ENCODE measurements around the gene PSMB7.

PSMB7 gene

DNA sequence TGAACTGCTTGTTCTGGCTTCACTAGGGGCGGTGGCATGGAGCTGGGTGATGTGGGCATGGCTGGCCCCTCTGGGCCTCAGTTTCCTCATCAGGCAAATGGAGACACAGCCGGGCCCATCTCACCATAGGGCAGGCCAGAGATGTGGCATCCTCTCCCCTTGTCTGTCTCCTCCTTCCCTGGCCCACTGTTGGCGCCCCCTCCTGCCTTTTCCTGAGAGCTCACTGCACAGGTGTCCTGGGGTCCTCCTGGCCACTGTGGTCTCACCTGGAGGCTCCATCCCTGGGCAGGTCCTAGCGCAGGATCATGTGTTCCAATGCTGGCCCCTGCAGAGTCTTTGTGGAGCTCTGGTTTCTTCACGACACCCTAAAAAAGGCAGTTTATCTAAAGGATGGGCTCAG is 104.0 kb downstream of the PSMB7 start:
- Histone ChIP-seq H3K4me1 (ENCODE audit: control insufficient read depth, insufficient read depth, low read length) (peaks cover 2% of the 10 kb centered on the region; the same call in 1 of the 2 replicates), H3K36me3 (ENCODE audit: control insufficient read depth, insufficient read depth, low read length) (no peaks in the 10 kb centered on the region), H3K9me3 (ENCODE audit: control insufficient read depth, insufficient read depth, low read length) (no peaks in the 10 kb centered on the region), H3K27me3 (ENCODE audit: control insufficient read depth, insufficient read depth, low read length) (no peaks in the 10 kb centered on the region), H3K27ac (ENCODE audit: low read length) (no peak overlapping the region), H3K4me3 (ENCODE audit: low read length) (no peak overlapping the region)
- DNase-seq (ENCODE audit: low read depth, low spot score) = no peak
- WGBS (ENCODE audit: insufficient coverage, insufficient read length) = no CpG with 5 or more reads among the region's 5 CpGs

DNA sequence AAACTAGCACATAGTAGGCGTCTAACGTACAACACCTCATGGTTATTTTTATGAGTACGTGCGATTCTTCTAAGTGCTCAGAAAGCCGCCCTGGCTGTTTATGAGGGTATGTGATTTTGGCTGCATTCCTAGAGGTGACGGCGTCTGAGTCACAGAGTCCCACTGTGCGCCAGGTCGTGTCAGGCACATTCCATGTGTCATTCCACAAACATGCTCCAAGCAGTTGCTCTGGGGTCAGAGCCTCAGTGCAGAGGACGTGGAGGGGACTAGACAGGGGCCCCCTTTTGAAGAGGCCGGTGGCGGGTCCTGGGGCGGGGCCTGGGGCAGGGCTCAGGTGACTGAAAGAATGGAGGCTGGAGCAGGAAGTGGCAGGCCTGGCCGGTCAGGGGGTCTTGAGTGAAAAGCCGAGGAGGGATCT is 105.6 kb downstream of the PSMB7 start:
- no peaks in the 10 kb centered on the region for H3K9me3 ChIP-seq (ENCODE audit: control insufficient read depth, insufficient read depth, low read length)
- no peaks in the 10 kb centered on the region for H3K27me3 ChIP-seq (ENCODE audit: control insufficient read depth, insufficient read depth, low read length)
- H3K4me3 ChIP-seq (ENCODE audit: low read length) = no peak overlapping the region
- no peaks in the 10 kb centered on the region for H3K36me3 ChIP-seq (ENCODE audit: control insufficient read depth, insufficient read depth, low read length)
- no peak overlapping the region for H3K27ac ChIP-seq (ENCODE audit: low read length)
- peaks cover 2% of the 10 kb centered on the region; the same call in 1 of the 2 replicates for H3K4me1 ChIP-seq (ENCODE audit: control insufficient read depth, insufficient read depth, low read length)
- no CpG with 5 or more reads among the region's 15 CpGs for WGBS (ENCODE audit: insufficient coverage, insufficient read length)
- DNase-seq (ENCODE audit: low read depth, low spot score) = no peak

DNA sequence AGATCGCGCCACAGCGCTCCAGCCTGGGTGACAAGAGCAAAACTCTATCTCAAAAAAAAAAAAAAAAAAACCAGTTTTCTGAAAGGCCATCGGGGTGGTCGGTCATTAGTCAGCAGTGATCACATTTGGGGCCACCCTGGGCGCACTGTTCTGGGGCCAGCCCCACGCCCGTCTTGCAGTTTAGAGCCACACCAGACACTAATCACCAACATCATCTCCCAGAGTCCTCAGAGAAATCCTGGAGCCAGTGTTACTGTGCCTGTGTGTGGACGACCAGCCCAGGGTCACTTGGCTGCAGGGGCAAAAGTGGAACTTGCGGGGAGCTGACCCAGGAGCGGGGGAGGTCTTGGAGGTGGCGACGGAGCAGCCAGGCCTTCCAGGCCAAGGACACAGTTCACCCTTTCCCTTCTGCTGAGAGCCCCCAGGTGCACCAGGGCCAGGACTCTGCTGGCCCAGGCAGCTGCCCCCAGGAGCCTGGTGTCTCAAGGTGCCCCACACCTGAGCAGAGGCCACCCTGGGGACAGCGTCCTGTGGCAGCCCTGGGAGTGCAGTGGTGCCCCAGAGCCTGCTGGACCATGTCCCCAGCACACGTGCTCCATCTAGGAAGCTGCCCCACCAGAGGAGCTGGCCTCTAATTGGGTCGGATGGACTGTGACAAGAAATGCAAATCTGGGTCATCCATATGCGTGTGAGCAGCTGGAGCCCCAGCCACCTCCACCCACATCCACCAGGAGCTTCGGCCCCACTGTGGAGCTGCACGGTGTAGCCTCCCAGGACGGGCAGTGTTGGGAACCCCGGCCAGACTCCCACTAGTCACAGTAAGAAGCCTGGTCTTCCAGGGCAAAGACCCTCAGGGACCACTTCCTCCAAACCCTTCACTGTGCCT is 106.4 kb downstream of the PSMB7 start:
- Histone ChIP-seq H3K27ac (ENCODE audit: low read length) (no peak overlapping the region), H3K36me3 (ENCODE audit: control insufficient read depth, insufficient read depth, low read length) (no peaks in the 10 kb centered on the region), H3K27me3 (ENCODE audit: control insufficient read depth, insufficient read depth, low read length) (no peaks in the 10 kb centered on the region), H3K9me3 (ENCODE audit: control insufficient read depth, insufficient read depth, low read length) (no peaks in the 10 kb centered on the region), H3K4me3 (ENCODE audit: low read length) (no peak overlapping the region), H3K4me1 (ENCODE audit: control insufficient read depth, insufficient read depth, low read length) (peaks cover 2% of the 10 kb centered on the region; the same call in 1 of the 2 replicates)
- DNase-seq (ENCODE audit: low read depth, low spot score) = no peak
- no CpG with 5 or more reads among the region's 21 CpGs for WGBS (ENCODE audit: insufficient coverage, insufficient read length)

DNA sequence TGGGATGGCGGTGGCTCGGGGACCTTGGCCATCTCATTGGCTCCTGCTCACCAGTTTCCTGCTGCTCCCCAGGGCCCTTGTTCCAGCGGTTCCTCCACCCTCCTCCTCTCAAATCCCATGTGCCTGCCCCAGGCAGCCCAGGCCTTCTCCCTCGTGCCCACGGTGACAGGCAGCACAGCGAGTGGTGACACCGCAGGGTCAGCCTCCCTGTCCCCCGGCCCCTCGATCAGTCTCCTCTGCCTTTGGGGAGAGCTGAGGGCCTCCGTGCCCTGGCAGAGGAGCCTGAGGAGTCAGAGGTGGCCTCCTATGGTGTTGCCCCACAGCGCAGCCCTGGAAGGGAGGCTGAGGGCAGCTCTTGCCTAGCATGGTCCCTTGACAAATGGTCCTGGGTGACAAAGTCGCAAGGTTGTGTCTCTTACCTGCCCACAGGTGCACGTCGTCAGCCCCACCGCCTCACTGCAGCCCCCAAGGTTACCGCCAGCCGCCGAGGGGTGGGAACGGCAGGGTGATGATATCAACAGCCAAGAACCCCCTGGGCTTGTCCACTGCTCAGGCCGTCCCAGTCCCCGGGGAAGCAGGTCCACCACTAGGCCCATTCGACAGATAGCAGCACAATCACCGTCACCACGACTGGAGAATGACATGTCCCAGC is 107.7 kb downstream of the PSMB7 start:
- no peak overlapping the region for H3K27ac ChIP-seq (ENCODE audit: low read length)
- H3K27me3 ChIP-seq (ENCODE audit: control insufficient read depth, insufficient read depth, low read length) = no peaks in the 10 kb centered on the region
- H3K4me1 ChIP-seq (ENCODE audit: control insufficient read depth, insufficient read depth, low read length) = peaks cover 2% of the 10 kb centered on the region; the same call in 1 of the 2 replicates
- no peak overlapping the region for H3K4me3 ChIP-seq (ENCODE audit: low read length)
- H3K36me3 ChIP-seq (ENCODE audit: control insufficient read depth, insufficient read depth, low read length) = no peaks in the 10 kb centered on the region
- no peaks in the 10 kb centered on the region for H3K9me3 ChIP-seq (ENCODE audit: control insufficient read depth, insufficient read depth, low read length)
- no CpG with 5 or more reads among the region's 24 CpGs for WGBS (ENCODE audit: insufficient coverage, insufficient read length)
- DNase-seq (ENCODE audit: low read depth, low spot score) = no peak

DNA sequence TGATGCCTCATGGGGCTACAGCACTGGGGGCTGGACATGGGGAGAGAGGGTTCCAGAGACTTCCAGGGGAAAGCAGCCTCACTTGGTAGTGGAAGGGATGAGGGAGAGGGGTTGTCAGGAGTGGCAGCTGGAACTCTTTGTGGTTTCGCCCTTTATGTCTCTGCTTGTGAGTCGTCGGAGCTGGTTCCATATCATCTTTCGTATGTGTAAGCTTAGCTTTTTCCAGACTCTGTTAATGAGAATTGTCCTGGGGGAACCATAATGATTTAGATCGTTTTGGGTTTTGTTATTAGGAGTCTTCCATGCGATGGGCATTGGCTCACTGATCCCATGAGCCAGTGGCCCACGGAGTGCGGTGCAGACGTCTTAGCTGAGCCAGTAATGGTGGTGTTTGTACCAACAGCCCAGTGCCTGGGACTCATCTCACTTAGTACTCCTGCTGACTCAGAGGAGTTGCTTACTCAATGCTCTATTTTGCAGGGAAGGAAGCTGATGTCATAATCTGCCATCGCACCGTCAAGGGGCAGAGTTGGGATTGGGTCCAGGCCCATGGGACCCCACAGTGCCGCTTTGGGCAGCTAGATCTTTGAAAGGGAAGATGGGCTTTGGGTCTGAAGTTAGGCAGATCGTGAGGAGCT is 109.0 kb downstream of the PSMB7 start:
- Histone ChIP-seq H3K4me3 (ENCODE audit: low read length) (no peak overlapping the region), H3K27me3 (ENCODE audit: control insufficient read depth, insufficient read depth, low read length) (no peaks in the 10 kb centered on the region), H3K27ac (ENCODE audit: low read length) (no peak overlapping the region), H3K36me3 (ENCODE audit: control insufficient read depth, insufficient read depth, low read length) (no peaks in the 10 kb centered on the region), H3K9me3 (ENCODE audit: control insufficient read depth, insufficient read depth, low read length) (no peaks in the 10 kb centered on the region), H3K4me1 (ENCODE audit: control insufficient read depth, insufficient read depth, low read length) (peaks cover 2% of the 10 kb centered on the region; the same call in 1 of the 2 replicates)
- no peak for DNase-seq (ENCODE audit: low read depth, low spot score)
- no CpG with 5 or more reads among the region's 13 CpGs for WGBS (ENCODE audit: insufficient coverage, insufficient read length)

DNA sequence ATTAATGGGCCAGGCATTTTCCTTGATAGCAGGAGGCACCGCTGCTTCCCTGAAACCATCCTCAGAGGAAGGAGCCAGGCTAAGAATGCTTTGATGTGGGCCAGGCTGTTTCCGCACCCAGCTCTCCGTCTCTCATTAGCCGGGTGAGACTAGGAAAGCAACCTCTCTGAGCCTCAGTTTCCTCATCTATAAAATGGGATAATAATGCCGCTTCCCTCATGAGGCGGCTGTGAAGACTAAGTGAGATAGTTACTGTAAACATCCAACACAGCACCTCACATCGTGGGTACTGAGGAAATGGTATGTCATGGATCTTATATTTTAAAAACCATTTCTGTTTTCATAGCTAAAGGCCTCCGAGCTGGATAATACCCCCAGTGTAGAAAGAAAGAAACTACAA is 111.0 kb downstream of the PSMB7 start:
- H3K27ac ChIP-seq (ENCODE audit: low read length) = no peak overlapping the region
- H3K27me3 ChIP-seq (ENCODE audit: control insufficient read depth, insufficient read depth, low read length) = no peaks in the 10 kb centered on the region
- H3K9me3 ChIP-seq (ENCODE audit: control insufficient read depth, insufficient read depth, low read length) = no peaks in the 10 kb centered on the region
- H3K4me1 ChIP-seq (ENCODE audit: control insufficient read depth, insufficient read depth, low read length) = peaks cover 6% of the 10 kb centered on the region; the same call in 1 of the 2 replicates
- WGBS (ENCODE audit: insufficient coverage, insufficient read length) = no CpG with 5 or more reads among the region's 8 CpGs
- no peaks in the 10 kb centered on the region for H3K36me3 ChIP-seq (ENCODE audit: control insufficient read depth, insufficient read depth, low read length)
- no peak overlapping the region for H3K4me3 ChIP-seq (ENCODE audit: low read length)
- DNase-seq (ENCODE audit: low read depth, low spot score) = no peak

DNA sequence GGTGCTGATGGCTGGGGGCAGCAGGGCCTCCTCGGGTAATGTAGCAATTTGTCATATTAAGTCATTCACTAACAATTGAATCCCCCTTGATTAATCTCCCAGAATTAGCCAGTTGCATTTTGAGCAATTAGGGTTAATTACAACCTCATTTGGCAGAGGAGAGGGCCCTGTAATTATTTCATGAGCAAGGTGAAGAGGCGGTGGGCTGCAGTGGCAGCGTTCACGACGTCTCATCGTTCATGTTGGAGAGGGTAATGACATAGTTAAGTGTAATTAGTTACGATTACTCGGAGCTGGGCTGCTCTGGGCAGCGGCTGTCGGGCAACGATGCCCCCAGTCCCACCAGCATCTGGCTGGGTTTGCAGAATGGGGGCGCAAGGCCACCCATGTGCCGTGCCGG is 111.5 kb downstream of the PSMB7 start:
- WGBS (ENCODE audit: insufficient coverage, insufficient read length) = no CpG with 5 or more reads among the region's 14 CpGs
- Histone ChIP-seq H3K4me3 (ENCODE audit: low read length) (no peak overlapping the region), H3K4me1 (ENCODE audit: control insufficient read depth, insufficient read depth, low read length) (peaks cover 4% of the 10 kb centered on the region; the same call in 1 of the 2 replicates), H3K36me3 (ENCODE audit: control insufficient read depth, insufficient read depth, low read length) (no peaks in the 10 kb centered on the region), H3K27ac (ENCODE audit: low read length) (no peak overlapping the region), H3K27me3 (ENCODE audit: control insufficient read depth, insufficient read depth, low read length) (no peaks in the 10 kb centered on the region), H3K9me3 (ENCODE audit: control insufficient read depth, insufficient read depth, low read length) (no peaks in the 10 kb centered on the region)
- no peak for DNase-seq (ENCODE audit: low read depth, low spot score)
